H1 (cell line): ENCODE data around the gene TMEM25. TPM values are rescaled to one million over a fixed set of nuclear protein-coding genes. Genes with fewer than 3 reads are reported as not detected.

Experiments used
- CTCF ChIA-PET: fragments of 300-600 bp; sonication (Branson Sonifier 250); formaldehyde crosslinking; loops from one replicate; lab custom pipeline; 2021; ENCODE audit not compliant: partially characterized antibody; lab: Charles Lee
- POLR2A ChIA-PET: fragments of 300-600 bp; sonication (Branson Sonifier 250); formaldehyde crosslinking; loops from one replicate; lab custom pipeline; 2021; ENCODE audit warnings: inconsistent platforms; ENCODE audit not compliant: partially characterized antibody; lab: Charles Lee
- DNase-seq, 2 experiments: peaks; one replicate each; pipeline versions ENCODE4 v3.0.0 to v3.0.0-alpha.2; 2010 to 2022; ENCODE audit warnings: low spot score in 2 of 2, low read depth in 1 of 2, mixed read lengths in 1 of 2
- FAIRE-seq: peaks from 2 replicates; lab custom pipeline; 2011; peaks lifted over from hg19 to GRCh38; lab: Jason Lieb, UNC
- H2AFZ ChIP-seq: 2 replicates; pipeline ENCODE4 v1.8.1; 2012; ENCODE audit warnings: low read length, inconsistent platforms
- H2AK5ac ChIP-seq: 2 replicates; pipeline ENCODE4 v1.6.1; 2013; ENCODE audit warnings: low read depth, low read length
- H2BK120ac ChIP-seq: replicated peaks from 2 replicates; pipeline ENCODE3; 2013; ENCODE audit warnings: low read depth, low read length, inconsistent platforms
- H2BK12ac ChIP-seq: 2 replicates; pipeline ENCODE4 v1.6.1; 2013; ENCODE audit warnings: low read depth, low read length
- H2BK15ac ChIP-seq: 2 replicates; pipeline ENCODE4 v1.6.1; 2013; ENCODE audit warnings: low read length
- H2BK20ac ChIP-seq: 2 replicates; pipeline ENCODE4 v1.6.1; 2013; ENCODE audit warnings: low read length
- H2BK5ac ChIP-seq: 2 replicates; pipeline ENCODE4 v1.6.1; 2013; ENCODE audit warnings: low read depth, low read length
- H3K14ac ChIP-seq: 2 replicates; pipeline ENCODE4 v1.6.1; 2013; ENCODE audit warnings: inconsistent platforms; ENCODE audit not compliant: insufficient read length
- H3K18ac ChIP-seq: 2 replicates; pipeline ENCODE4 v1.6.1; 2013; ENCODE audit warnings: low read length; ENCODE audit errors: extremely low read depth
- H3K23ac ChIP-seq: 2 replicates; pipeline ENCODE4 v1.6.1; 2013; ENCODE audit warnings: inconsistent platforms; ENCODE audit not compliant: insufficient read length
- H3K23me2 ChIP-seq: 2 replicates; pipeline ENCODE4 v1.6.1; 2013; ENCODE audit warnings: low read depth, low read length
- H3K27ac ChIP-seq: 2 replicates; pipeline ENCODE4 v1.6.1; 2011; ENCODE audit warnings: low read depth, low read length, inconsistent platforms
- H3K27me3 ChIP-seq, 4 experiments: replicated peaks in 1 of 4; 1 replicate in 1 of 4; 2 replicates in 3 of 4; pipeline versions ENCODE4 v1.6.1 to v1.8.1; 2011 to 2013; ENCODE audit warnings: low read length in 3 of 4, mild to moderate bottlenecking in 3 of 4, inconsistent platforms in 2 of 4, mixed read lengths in 2 of 4, moderate library complexity in 1 of 4; ENCODE audit not compliant: control insufficient read depth in 3 of 4, insufficient read depth in 3 of 4; ENCODE audit errors: extremely low read depth in 1 of 4
- H3K36me3 ChIP-seq, 4 experiments: 2 replicates each; pipeline versions ENCODE4 v1.6.1 to v1.8.1; 2011 to 2013; ENCODE audit warnings: mild to moderate bottlenecking in 4 of 4, low read length in 3 of 4, moderate library complexity in 2 of 4, control low read depth in 1 of 4, inconsistent platforms in 1 of 4; ENCODE audit not compliant: insufficient read depth in 4 of 4, control insufficient read depth in 2 of 4
- H3K4ac ChIP-seq: replicated peaks from 2 replicates; pipeline ENCODE3; 2013; ENCODE audit warnings: low read length, low read depth, mixed read lengths, inconsistent platforms; ENCODE audit not compliant: insufficient read length
- H3K4me1 ChIP-seq, 4 experiments: replicated peaks in 1 of 4; 1 replicate in 1 of 4; 2 replicates in 3 of 4; pipeline versions ENCODE4 v1.6.1 to v1.8.1; 2011 to 2013; ENCODE audit warnings: low read length in 3 of 4, inconsistent platforms in 2 of 4, mixed read lengths in 1 of 4; ENCODE audit not compliant: insufficient read depth in 4 of 4, control insufficient read depth in 3 of 4
- H3K4me2 ChIP-seq, 2 experiments: 2 replicates each; pipeline versions ENCODE4 v1.6.1 to v1.8.1; 2011 to 2013; ENCODE audit warnings: low read depth in 2 of 2, low read length in 2 of 2, control low read depth in 1 of 2, inconsistent platforms in 1 of 2, mild to moderate bottlenecking in 1 of 2; ENCODE audit not compliant: insufficient read depth in 1 of 2
- H3K4me3 ChIP-seq, 4 experiments: fragments of 200-600, 300-600 bp in 1 of 4; sonication (generic), shearing (Covaris generic), sonication (Bioruptor Twin) in 1 of 4; 2 replicates each; pipeline versions ENCODE4 v1.5.1 to v1.8.1; 2011 to 2016; ENCODE audit warnings: low read length in 4 of 4, low read depth in 3 of 4, control low read depth in 2 of 4, inconsistent platforms in 2 of 4, mild to moderate bottlenecking in 2 of 4, mixed read lengths in 1 of 4, moderate library complexity in 1 of 4; ENCODE audit not compliant: insufficient read depth in 2 of 4; ENCODE audit errors: extremely low read depth in 1 of 4
- H3K56ac ChIP-seq: replicated peaks from 2 replicates; pipeline ENCODE3; 2013; ENCODE audit warnings: low read depth, mild to moderate bottlenecking, mixed read lengths, low read length, inconsistent platforms; ENCODE audit not compliant: insufficient read length
- H3K79me1 ChIP-seq: 2 replicates; pipeline ENCODE4 v1.6.1; 2013; ENCODE audit warnings: low read depth, low read length, control low read depth
- H3K79me2 ChIP-seq, 2 experiments: 2 replicates each; pipeline versions ENCODE4 v1.6.1 to v1.8.1; 2012 to 2013; ENCODE audit warnings: low read length in 2 of 2, mild to moderate bottlenecking in 2 of 2, inconsistent platforms in 1 of 2; ENCODE audit not compliant: insufficient read depth in 2 of 2, control insufficient read depth in 1 of 2
- H3K9ac ChIP-seq, 4 experiments: replicated peaks in 1 of 4; 1 replicate in 1 of 4; 2 replicates in 3 of 4; pipeline versions ENCODE4 v1.6.1 to v1.8.1; 2011 to 2013; ENCODE audit warnings: low read depth in 3 of 4, low read length in 3 of 4, control low read depth in 2 of 4, mild to moderate bottlenecking in 2 of 4, moderate library complexity in 2 of 4, inconsistent platforms in 1 of 4; ENCODE audit errors: extremely low read depth in 1 of 4
- H3K9me3 ChIP-seq, 2 experiments: 2 replicates each; pipeline versions ENCODE4 v1.6.1 to v1.8.1; 2012 to 2013; ENCODE audit warnings: mild to moderate bottlenecking in 2 of 2, moderate library complexity in 2 of 2, control low read depth in 1 of 2, inconsistent platforms in 1 of 2, low read depth in 1 of 2, low read length in 1 of 2, mixed read lengths in 1 of 2; ENCODE audit not compliant: insufficient read depth in 2 of 2
- H4K20me1 ChIP-seq, 2 experiments: replicated peaks in 1 of 2; 2 replicates each; pipeline versions ENCODE3 to v1.8.1; 2011 to 2013; ENCODE audit warnings: inconsistent platforms in 2 of 2, low read length in 2 of 2, mild to moderate bottlenecking in 1 of 2; ENCODE audit not compliant: insufficient read depth in 2 of 2, control insufficient read depth in 1 of 2
- H4K5ac ChIP-seq: 2 replicates; pipeline ENCODE4 v1.6.1; 2013; ENCODE audit warnings: low read length, low read depth, mixed read lengths, inconsistent platforms; ENCODE audit not compliant: insufficient read length
- H4K8ac ChIP-seq: 2 replicates; pipeline ENCODE4 v1.8.0; 2013; ENCODE audit warnings: mild to moderate bottlenecking, moderate library complexity, low read length, inconsistent platforms; ENCODE audit not compliant: insufficient read depth; ENCODE audit errors: extremely low read depth
- H4K91ac ChIP-seq: replicated peaks from 2 replicates; pipeline ENCODE3; 2013; ENCODE audit warnings: low read length, mixed read lengths, inconsistent platforms; ENCODE audit not compliant: insufficient read length
- CTBP2 ChIP-seq: IDR thresholded peaks from 2 replicates; pipeline ENCODE4 v1.7.0; 2011; ENCODE audit warnings: borderline replicate concordance, mild to moderate bottlenecking, moderate library complexity, mixed read lengths, low read length; ENCODE audit not compliant: insufficient read depth, insufficient read length
- FOSL1 ChIP-seq: IDR thresholded peaks from 2 replicates; pipeline ENCODE4 v1.6.1; 2011; ENCODE audit warnings: mild to moderate bottlenecking, low read depth, low read length, moderate library complexity; ENCODE audit not compliant: insufficient read depth
- HDAC2 ChIP-seq, 2 experiments: fragments of 300-600 bp in 1 of 2; sonication (generic) in 1 of 2; IDR thresholded peaks; 2 replicates each; pipeline ENCODE4 v1.6.1; 2011 to 2012; ENCODE audit warnings: low read depth in 2 of 2, low read length in 2 of 2, mild to moderate bottlenecking in 2 of 2, moderate library complexity in 2 of 2, borderline replicate concordance in 1 of 2, inconsistent platforms in 1 of 2
- HDAC6 ChIP-seq: IDR thresholded peaks from one replicate; pipeline ENCODE4 v1.7.1; 2012; ENCODE audit warnings: low read depth, mild to moderate bottlenecking, inconsistent platforms, low read length, moderate library complexity
- JUND ChIP-seq: IDR thresholded peaks from 2 replicates; pipeline ENCODE4 v1.6.1; 2011; ENCODE audit warnings: mild to moderate bottlenecking, improper control_type of control experiment, low read length
- KDM4A ChIP-seq: IDR thresholded peaks from one replicate; pipeline ENCODE4 v1.7.1; 2012; ENCODE audit warnings: low read depth, mild to moderate bottlenecking, moderate library complexity, low read length, inconsistent platforms; ENCODE audit not compliant: severe bottlenecking
- NRF1 ChIP-seq: IDR thresholded peaks from 2 replicates; pipeline ENCODE4 v1.6.1; 2011; ENCODE audit warnings: mild to moderate bottlenecking, low read depth, low read length, improper control_type of control experiment
- POU5F1 ChIP-seq: IDR thresholded peaks from 2 replicates; pipeline ENCODE4 v1.6.1; 2011; ENCODE audit warnings: low read depth, mild to moderate bottlenecking, low read length, moderate library complexity
- RBBP5 ChIP-seq: IDR thresholded peaks from 2 replicates; pipeline ENCODE4 v1.7.1; 2012; ENCODE audit warnings: low read depth, mild to moderate bottlenecking, inconsistent platforms, low read length, moderate library complexity, borderline replicate concordance
- RFX5 ChIP-seq: IDR thresholded peaks from 2 replicates; pipeline ENCODE4 v1.6.1; 2011; ENCODE audit warnings: low read depth, low read length, improper control_type of control experiment, borderline replicate concordance
- SIRT6 ChIP-seq: IDR thresholded peaks from one replicate; pipeline ENCODE4 v1.7.1; 2012; ENCODE audit warnings: low read length, inconsistent platforms
- SIX5 ChIP-seq: IDR thresholded peaks from 2 replicates; pipeline ENCODE4 v1.6.1; 2011; ENCODE audit warnings: mild to moderate bottlenecking, low read depth, low read length
- TBP ChIP-seq: IDR thresholded peaks from 2 replicates; pipeline ENCODE4 v1.6.1; 2011; ENCODE audit warnings: low read depth, low read length, improper control_type of control experiment
- ZNF274 ChIP-seq: IDR thresholded peaks from 2 replicates; pipeline ENCODE4 v1.7.0; 2012; ENCODE audit warnings: low read length, borderline replicate concordance; ENCODE audit errors: extremely low read depth
- WGBS, 2 experiments: shearing (Covaris generic) in 1 of 2; methylation state at CpG; one replicate each; pipeline versions ENCODE4 v1.1.6 to v1.1.7; 2013 to 2015; ENCODE audit warnings: low lambda C conversion rate in 2 of 2, mixed read lengths in 2 of 2, inconsistent platforms in 1 of 2, low coverage in 1 of 2, missing lambda C conversion rate in 1 of 2; ENCODE audit not compliant: insufficient replicate concordance in 2 of 2, insufficient coverage in 1 of 2, insufficient read length in 1 of 2; ENCODE audit errors: extremely low coverage in 1 of 2, missing lambda C conversion rate in 1 of 2; 5-methylcytosine and 5-hydroxymethylcytosine counted together
- polyA plus RNA-seq, 7 experiments: library from polyadenylated mRNA; depleted of rRNA in 3 of 7; stranded (reverse) in 5 of 7; unstranded in 2 of 7; fragments of >200 nt in 5 of 7; fragments of 200-250 nt in 2 of 7; gene quantifications; 1 replicate in 5 of 7; 2 replicates in 1 of 7; 4 replicates in 1 of 7; pipeline versions ENCODE4 v1.2.1 to v1.2.3, GENCODE V29; 2011 to 2013; ENCODE audit warnings: missing spikeins in 2 of 7, mixed read lengths in 2 of 7
- total RNA-seq: library from RNA; stranded (reverse); fragmentation: NEBNext Ultra II Directional; extraction: Animal tissue kit (Norgen Biotek cat#: 25700); gene quantifications from 2 replicates; pipeline ENCODE4 v1.2.1, GENCODE V29; 2021

Gene TMEM25
- total and polyA plus RNA-seq, 2 of the 8 experiments (the other 6 are each of a cell fraction or from before 2014, with no cell fraction given): 18.3 to 26.8 TPM

- 95% methylated on average over 2 of the region's 2 CpGs; no CpG with 5 or more reads in 1 of the 2 experiments for WGBS, 2 experiments
- Histone ChIP-seq H4K5ac (no peak overlapping the region), H2BK5ac (no peak overlapping the region), H3K4me1 (peaks cover 0 to 11% (median 5%) of the 10 kb centered on the region in 4 experiments; a peak in 5 of 7 replicates), H3K14ac (no peak overlapping the region), H2AK5ac (no peak overlapping the region), H3K79me2 (no peaks in the 10 kb centered on the region), H3K18ac (no peak overlapping the region), H3K9ac (no peak overlapping the region), H4K20me1 (peaks cover 0 to 7% of the 10 kb centered on the region in 2 experiments), H3K23me2 (peaks cover 8% of the 10 kb centered on the region), H3K56ac (no peak overlapping the region), H2BK120ac (no peak overlapping the region), H3K4ac (no peak overlapping the region), H2BK12ac (no peak overlapping the region), H3K27me3 (no peaks in the 10 kb centered on the region; a peak in 2 of 7 replicates), H3K79me1 (peaks cover 3% of the 10 kb centered on the region; the same call in 1 of the 2 replicates), H2BK15ac (no peak overlapping the region), H3K36me3 (peaks cover 5 to 32% (median 26%) of the 10 kb centered on the region in 4 experiments), H2BK20ac (no peak overlapping the region), H3K4me3 (no peak overlapping the region), H4K8ac (no peak overlapping the region), H3K27ac (no peak overlapping the region), H2AFZ (no peak overlapping the region), H4K91ac (no peak overlapping the region), H3K4me2 (no peak overlapping the region), H3K9me3 (no peaks in the 10 kb centered on the region), H3K23ac (no peak overlapping the region)
- ChIA-PET CTCF (interaction anchor here (0.6 to 1.9 kb wide), 5 partner anchors 14 to 166 kb away, joined by 3 to 7 read pairs (median 3); no protein-coding TSS in a partner anchor), POLR2A (interaction anchor here (0.6 to 1.4 kb wide), 2 partner anchors 15 to 126 kb away, joined by 3 read pairs; no protein-coding TSS in a partner anchor)
- DNase-seq (no peak), FAIRE-seq (no peak)
- TF ChIP-seq RFX5: no peak
- TF ChIP-seq NRF1: no peak
- no peak for TF ChIP-seq TBP
- no peak for TF ChIP-seq KDM4A
- TF ChIP-seq CTBP2: no peak
- no peak for TF ChIP-seq JUND
- TF ChIP-seq POU5F1: no peak
- no peak for TF ChIP-seq HDAC6
- no peak for TF ChIP-seq ZNF274
- TF ChIP-seq RBBP5: no peak
- TF ChIP-seq SIRT6: no peak
- TF ChIP-seq HDAC2 (IDR thresholded peaks at IDR 0.05; ENCODE audit: borderline replicate concordance in 1 of 2, low read depth in 2 of 2, low read length in 2 of 2): no peak
- TF ChIP-seq SIX5: no peak
- TF ChIP-seq FOSL1: no peak
These were observed 4.3 kb upstream of the TMEM25 start for GRCh38 chr11:118526688-118527087.
